GM21390 (cell line): ENCODE results near the gene PPIL4.
A peak's percentile ranks its signal among the peaks of the same experiment; 100 is the strongest.
"Not testable (repeated sequence)": the region's sequence is repeated elsewhere in the genome, so short reads cannot be mapped to it uniquely, and the experiment has no call there.

ENCODE experiments used
- ATAC-seq: cut with Tn5 transposase; IDR thresholded peaks from one replicate; pipeline ENCODE4 v1.9.1; 2021; ENCODE audit not compliant: unreplicated experiment

PPIL4 gene

DNA sequence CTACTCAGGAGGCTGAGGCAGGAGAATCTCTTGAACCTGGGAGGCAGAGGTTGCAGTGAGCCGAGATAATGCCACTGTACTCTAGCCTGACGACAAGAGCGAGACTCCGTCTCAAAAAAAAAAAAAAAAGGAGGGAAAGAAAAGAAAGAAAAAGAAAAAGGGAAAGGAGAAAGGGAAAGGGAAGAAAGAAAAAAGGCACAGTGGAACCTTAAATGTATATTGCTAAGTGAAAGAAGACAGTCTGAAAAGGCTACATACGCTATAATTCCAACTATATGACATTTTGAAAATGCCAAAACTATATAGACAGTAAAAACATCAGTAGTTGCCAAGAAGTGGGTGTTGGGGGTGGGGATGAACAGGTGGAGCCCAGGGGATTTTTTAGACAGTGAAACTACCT lies 16.2 kb downstream of the PPIL4 start:
- ATAC-seq: no peak

DNA sequence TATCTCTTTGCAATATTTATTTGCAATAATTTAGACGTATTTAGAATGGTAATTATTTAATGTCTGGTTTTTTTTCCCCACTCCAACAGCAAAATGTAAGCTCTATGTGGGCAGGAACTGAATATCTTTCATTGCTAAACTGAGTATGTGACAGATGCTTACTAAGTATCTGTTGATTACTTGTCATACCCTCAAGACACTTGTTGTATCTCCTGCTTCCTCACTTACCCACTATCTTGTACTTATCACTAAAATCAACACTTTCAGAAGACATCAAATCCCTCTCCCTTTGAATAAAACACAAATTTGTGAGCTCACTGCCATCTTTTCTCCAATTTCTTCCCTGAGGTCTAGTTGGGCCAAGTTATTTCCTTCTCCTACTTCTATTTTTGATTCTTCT lies 30.3 kb downstream of the PPIL4 start:
- no peak for ATAC-seq

GRCh38 chr6:149513915-149514314 lies 31.9 kb downstream of the PPIL4 start:
- no peak for ATAC-seq

GRCh38 chr6:149510793-149511512 lies 34.9 kb downstream of the PPIL4 start:
- no peak for ATAC-seq

DNA sequence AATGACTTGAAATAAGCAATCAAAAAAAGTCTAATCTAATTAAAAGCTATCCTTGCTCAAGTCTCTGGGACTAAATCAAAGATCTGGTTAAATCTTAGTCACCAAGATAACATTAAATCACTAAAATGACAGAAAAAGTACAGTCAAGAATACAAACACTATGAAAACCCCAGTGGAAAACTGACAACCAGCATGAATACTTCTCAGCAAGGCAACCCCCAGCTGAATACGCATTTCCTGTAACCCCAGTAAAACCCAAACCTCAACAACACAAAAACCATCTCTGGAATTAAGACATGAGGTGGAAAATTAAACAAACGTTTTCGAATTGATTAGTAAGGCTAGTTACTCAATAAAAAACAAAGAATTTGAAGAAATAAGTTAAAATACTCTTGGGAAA lies 37.4 kb downstream of the PPIL4 start:
- ATAC-seq: no peak

DNA sequence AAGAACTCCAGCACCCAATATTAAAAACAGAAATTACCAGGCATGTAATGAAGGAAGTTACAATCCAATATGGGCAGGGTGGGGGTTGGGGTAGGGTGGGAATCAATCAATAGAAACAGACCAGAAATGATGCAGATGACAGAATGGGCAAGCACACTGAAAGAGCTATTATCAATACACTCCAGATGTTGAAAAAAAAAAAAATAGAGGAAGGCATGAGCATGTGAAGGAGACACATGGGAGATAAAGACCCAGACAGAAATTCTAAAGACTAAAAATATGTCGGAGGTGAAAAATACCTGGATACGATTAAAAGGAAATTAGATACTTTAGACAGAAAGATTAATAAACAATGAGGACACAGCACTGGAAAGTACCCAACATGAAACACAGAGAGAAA lies 42.0 kb downstream of the PPIL4 start:
- ATAC-seq: no peak

DNA sequence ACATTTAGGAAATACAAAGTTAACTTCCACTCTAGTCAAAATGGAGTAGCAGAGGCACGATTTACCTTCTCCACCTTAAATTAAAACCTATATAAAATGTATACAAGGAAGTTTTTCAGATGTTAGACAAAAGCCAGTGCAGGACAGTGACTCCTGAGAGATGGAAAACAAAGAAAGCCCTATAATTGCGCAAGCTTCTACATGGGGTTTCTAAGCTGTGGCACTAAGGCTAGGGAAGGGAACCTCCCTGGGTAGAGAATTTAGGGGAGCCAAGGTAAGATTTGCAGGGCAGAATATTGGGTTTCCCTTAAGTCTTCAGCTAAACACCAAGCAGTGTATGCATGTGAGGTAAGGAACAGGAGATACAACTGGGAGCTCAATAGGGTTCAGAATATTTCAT lies 42.6 kb downstream of the PPIL4 start:
- no peak for ATAC-seq

DNA sequence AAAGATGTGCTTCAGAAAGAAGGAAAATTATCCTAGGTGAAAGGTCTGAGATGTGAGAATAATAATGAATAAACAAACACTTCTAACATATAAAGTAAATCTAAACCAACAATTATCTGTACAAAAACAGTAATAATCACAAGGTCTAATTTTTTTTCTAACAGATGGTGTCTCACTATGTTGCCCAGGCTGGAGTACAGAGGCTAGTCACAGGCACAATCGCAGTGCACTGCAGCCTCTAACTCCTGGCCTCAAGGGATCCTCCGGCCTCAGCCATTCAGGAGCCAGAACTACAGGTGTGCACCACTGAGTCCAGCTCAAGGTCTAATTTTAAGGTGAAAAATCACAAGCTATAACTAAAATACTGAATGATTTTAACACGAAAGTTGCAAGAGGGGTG lies 44.1 kb downstream of the PPIL4 start:
- no peak for ATAC-seq

- no peak for ATAC-seq
These were observed 44.6 kb downstream of the PPIL4 start for GRCh38 chr6:149501201-149501600.

DNA sequence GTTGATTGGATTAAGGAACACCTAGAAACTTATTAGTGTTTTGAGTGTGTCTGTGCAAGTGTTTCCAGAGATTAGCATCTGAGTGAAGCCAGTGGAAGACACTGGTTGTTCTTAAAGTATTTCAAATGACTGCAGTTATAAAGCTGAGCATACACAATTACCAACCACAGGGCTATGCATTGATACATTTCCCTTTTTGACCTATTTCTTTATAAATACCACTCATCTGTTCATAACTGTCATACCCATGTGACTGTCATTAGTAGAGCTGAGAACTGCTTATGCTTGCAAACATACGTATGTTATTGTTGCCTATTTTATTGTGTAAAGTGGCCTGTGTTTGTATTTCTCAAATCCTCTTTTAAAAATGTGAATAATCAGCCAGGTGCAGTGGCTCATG lies 45.7 kb downstream of the PPIL4 start:
- no peak for ATAC-seq

DNA sequence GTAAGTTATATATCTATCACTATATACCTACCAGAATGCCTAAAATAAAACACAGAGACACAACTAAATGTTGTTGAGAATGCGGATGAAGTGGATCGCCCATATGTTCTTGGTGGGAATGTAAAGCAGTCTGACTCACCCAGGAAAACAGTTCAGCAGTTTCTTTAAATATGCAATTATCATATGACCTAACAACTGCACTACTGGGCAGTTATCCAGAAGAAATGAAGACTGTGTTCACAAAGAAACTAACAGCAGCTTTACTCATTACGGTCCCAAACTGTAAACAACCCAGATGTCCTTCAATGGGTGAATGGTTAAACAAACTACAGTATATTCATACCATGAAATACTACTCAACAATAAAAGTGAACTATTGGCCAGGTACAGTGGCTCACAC lies 46.8 kb downstream of the PPIL4 start:
- ATAC-seq: no peak

- no peak for ATAC-seq
These were observed 48.5 kb downstream of the PPIL4 start for GRCh38 chr6:149497365-149497764.

DNA sequence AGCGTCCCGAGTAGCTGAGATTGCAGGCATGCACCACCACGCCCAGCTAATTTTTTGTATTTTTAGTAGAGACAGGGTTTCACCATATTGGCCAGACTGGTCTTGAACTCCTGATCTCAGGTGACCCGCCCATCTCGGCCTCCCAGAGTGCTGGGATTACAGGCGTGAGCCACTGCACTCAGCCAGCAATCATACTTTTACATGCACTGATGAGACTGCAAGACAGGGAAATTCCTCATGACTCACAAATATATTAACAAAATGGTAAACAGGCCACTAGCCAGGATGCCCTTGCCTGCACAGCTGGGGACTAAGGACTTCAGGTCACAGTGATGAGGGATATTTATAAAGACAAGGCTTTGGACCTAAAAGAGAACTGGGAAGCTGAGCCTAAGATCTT lies 49.2 kb downstream of the PPIL4 start:
- not testable (repeated sequence) for ATAC-seq

- ATAC-seq: not testable (repeated sequence)
These were observed 50.4 kb downstream of the PPIL4 start for GRCh38 chr6:149495349-149496016.

GRCh38 chr6:149494810-149495209 lies 51.0 kb downstream of the PPIL4 start:
- ATAC-seq: peak; percentile 70

DNA sequence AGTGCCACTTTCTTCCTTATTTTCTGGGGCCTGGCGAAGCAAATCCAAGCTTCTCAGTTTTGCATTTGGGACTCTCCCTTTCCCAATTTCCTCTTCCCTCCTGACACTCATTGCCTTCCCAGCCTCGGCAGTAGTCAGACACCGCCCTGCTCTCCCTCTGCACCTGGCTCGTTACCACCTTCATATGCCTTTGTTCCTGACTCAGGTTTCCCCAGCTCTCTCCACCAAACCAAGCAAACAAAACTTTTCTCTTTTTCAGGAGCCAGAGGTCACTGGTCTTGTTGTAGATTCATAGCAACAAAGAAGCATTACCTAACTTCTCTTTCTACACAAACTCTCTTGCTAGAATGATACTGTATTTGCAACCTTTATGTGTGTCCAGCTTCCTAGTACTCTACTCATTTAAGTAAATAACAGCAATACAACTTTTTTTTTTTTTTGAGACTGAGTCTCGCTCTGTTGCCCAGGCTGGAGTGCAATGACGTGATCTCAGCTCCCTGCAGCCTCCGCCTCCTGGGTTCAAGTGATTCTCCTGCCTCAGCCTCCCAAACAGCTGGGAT lies 52.0 kb downstream of the PPIL4 start:
- ATAC-seq: no peak

GRCh38 chr6:149492798-149493343 lies 53.0 kb downstream of the PPIL4 start:
- no peak for ATAC-seq

GRCh38 chr6:149489967-149490366 lies 55.9 kb downstream of the PPIL4 start:
- ATAC-seq: no peak

DNA sequence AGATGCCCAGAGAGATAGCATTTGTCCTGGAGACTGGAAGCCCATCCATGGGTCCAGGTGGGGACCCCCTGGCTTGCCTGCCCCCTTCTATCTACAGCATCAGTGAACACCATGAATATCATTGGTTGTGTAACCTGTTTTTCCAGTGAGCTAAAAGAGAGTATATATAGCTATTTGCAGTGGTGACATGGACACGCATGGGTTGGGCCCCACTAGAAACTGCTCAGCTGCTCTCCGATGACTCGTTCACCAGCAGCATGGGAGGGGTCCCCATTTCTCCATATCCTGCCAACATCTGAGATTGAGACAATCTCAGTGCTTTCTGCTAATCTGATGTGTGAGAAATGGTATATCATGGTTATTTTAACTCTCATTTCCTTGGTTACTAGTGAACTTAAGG lies 57.0 kb downstream of the PPIL4 start:
- no peak for ATAC-seq

DNA sequence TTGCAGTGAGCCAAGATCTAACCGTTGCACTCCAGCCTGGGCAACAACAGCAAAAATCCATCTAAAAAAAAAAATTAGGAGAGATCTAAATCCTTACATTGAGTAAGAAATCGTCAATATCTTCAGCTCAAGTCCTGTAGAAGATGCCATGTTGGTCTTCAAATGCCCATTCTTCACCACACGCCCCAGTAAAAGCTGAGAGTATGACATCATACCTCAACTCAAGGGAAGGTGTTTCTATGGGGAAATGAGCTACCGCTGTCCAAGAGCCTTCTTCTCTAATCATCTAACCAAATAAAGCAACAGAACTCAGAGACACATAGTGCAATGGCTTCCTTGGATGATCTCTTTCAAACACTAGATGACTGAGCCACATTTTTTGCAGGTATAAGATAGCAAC lies 58.5 kb downstream of the PPIL4 start:
- no peak for ATAC-seq

DNA sequence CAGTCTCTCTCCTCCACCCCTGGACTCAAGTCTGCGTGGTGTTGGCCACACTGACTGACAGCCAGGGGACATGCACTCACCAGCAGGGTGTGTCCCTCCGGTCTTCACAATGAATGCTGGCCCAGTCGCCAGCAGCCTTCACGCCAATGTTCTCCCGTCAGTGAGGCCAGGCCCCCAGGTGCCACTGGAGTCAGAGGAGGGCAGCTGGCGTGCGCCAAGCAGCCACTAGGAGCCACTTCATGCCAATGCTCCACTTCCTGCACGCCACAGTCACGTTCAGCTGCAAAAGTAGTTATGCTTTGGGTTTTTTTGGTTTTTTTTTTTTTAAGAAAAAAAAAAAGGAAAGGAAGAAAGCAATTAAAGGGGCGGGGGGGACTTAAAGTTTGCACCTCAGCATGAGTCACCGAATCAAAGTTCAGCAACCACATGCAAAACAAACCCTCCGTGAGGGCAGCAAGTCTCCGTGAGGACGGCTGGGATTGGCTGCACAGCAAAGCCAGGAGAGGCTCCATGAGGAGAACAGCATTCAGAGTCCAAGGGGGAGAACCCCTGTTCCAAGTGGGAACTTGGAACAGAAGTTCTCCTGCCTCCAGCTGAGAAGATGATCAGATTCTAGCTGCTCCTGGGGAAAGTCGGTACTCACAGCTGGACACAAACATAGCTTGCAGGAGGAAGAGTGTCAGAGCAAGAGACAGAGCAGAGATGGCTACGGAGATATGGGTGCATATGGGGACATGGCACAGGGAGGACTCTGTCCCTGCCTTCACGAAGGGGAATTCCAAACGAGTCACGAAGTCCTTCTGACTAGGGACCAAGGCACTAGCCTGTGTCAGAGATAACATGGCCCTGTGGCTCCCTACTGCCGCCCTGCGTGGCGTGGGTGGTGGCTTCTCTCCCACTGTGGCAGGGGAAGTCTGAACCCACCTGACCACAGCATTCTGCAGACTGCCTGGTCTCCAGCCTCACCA lies 60.8 kb downstream of the PPIL4 start, which contains the start of gene ZC3H12D:
Gene ZC3H12D (minus strand): TSS at position 282 of the 968 bp plus-strand sequence. CDS start 10,471 bp downstream, outside the sequence.
- ATAC-seq: peak; percentile 32
